PFSK-1 (cell line): ENCODE results near the gene TAF8.

Experiments
- FOXP2 ChIP-seq: optimal IDR thresholded peaks from 2 replicates; pipeline ENCODE3; 2011; ENCODE audit warnings: borderline replicate concordance, control low read depth, inconsistent platforms; ENCODE audit not compliant: insufficient read depth; ENCODE audit errors: extremely low read length, extremely low read depth
- POLR2AphosphoS5 ChIP-seq: IDR thresholded peaks from 2 replicates; pipeline ENCODE4 v1.6.1; 2012; ENCODE audit warnings: low read depth, mild to moderate bottlenecking, control low read depth, low read length, moderate library complexity
- REST ChIP-seq, 2 experiments: IDR thresholded peaks; 2 replicates each; pipeline versions ENCODE4 v1.6.1 to v1.8.0; 2011 to 2012; ENCODE audit warnings: low read depth in 2 of 2, low read length in 2 of 2, control low read depth in 1 of 2, inconsistent platforms in 1 of 2, mild to moderate bottlenecking in 1 of 2, moderate library complexity in 1 of 2; ENCODE audit not compliant: insufficient read depth in 1 of 2
- SIN3A ChIP-seq: IDR thresholded peaks from 2 replicates; pipeline ENCODE4 v1.6.1; 2012; ENCODE audit warnings: mild to moderate bottlenecking, low read length, moderate library complexity, borderline replicate concordance; ENCODE audit not compliant: insufficient read depth
- TAF1 ChIP-seq: IDR thresholded peaks from 2 replicates; pipeline ENCODE4 v1.6.1; 2012; ENCODE audit warnings: low read length, control low read depth, borderline replicate concordance; ENCODE audit not compliant: insufficient read depth

TAF8 gene

GRCh38 chr6:42124223-42124836 is 74.0 kb downstream of the TAF8 start:
- TF ChIP-seq TAF1: no peak
- TF ChIP-seq REST (IDR thresholded peaks at IDR 0.05; ENCODE audit: insufficient read depth in 1 of 2, low read depth in 2 of 2, low read length in 2 of 2): no peak
- no peak for TF ChIP-seq POLR2AphosphoS5
- TF ChIP-seq FOXP2: no peak
- no peak for TF ChIP-seq SIN3A

GRCh38 chr6:42125231-42125630 is 74.9 kb downstream of the TAF8 start:
- no peak for TF ChIP-seq SIN3A

- TF ChIP-seq POLR2AphosphoS5 (no peak), SIN3A (no peak), FOXP2 (no peak), TAF1 (no peak), REST (IDR thresholded peaks at IDR 0.05; ENCODE audit: insufficient read depth in 1 of 2, low read depth in 2 of 2, low read length in 2 of 2) (no peak)
Measured at GRCh38 chr6:42125663-42126062, 75.3 kb downstream of the TAF8 start.

GRCh38 chr6:42128460-42129359 is 78.4 kb downstream of the TAF8 start:
- no peak for TF ChIP-seq POLR2AphosphoS5
- TF ChIP-seq TAF1: no peak
- no peak for TF ChIP-seq REST (IDR thresholded peaks at IDR 0.05; ENCODE audit: insufficient read depth in 1 of 2, low read depth in 2 of 2, low read length in 2 of 2)
- TF ChIP-seq FOXP2: no peak
- TF ChIP-seq SIN3A: no peak

GRCh38 chr6:42129360-42129676 is 79.0 kb downstream of the TAF8 start:
- TF ChIP-seq FOXP2 (no peak), SIN3A (no peak), REST (IDR thresholded peaks at IDR 0.05; ENCODE audit: insufficient read depth in 1 of 2, low read depth in 2 of 2, low read length in 2 of 2) (no peak), POLR2AphosphoS5 (no peak), TAF1 (no peak)
